PC-3 (cell line): ENCODE results near the gene UCN3.

Source experiments
- CTCF ChIP-seq: fragments of 300-600 bp; sonication (generic); conservative IDR thresholded peaks from 2 replicates; pipeline ENCODE4 v1.5.1; 2017; ENCODE audit warnings: antibody characterized with exemption, low read depth, mild to moderate bottlenecking, low read length
- EZH2 ChIP-seq: fragments of 300-600 bp; sonication (generic); IDR thresholded peaks from one replicate; pipeline ENCODE4 v1.6.1; 2017; ENCODE audit warnings: antibody characterized with exemption, mild to moderate bottlenecking, low read length; ENCODE audit not compliant: unreplicated experiment

- TF ChIP-seq CTCF (no peak), EZH2 (no peak)
Measured at GRCh38 chr10:5391790-5392189, 27.0 kb downstream of the UCN3 start.
